Glutamatergic neuron (in vitro differentiated cells): ENCODE results near the gene ACRBP. TPM values are rescaled to one million over a fixed set of nuclear protein-coding genes. Genes with fewer than 3 reads are reported as not detected.
A peak's percentile ranks its signal among the peaks of the same experiment; 100 is the strongest.

Experiments used
- DNase-seq: peaks from one replicate; pipeline ENCODE4 v3.0.0; 2022
- H3K27ac Mint-ChIP-seq: one replicate; pipeline ENCODE4 v1.8.0; 2020; ENCODE audit warnings: mild to moderate bottlenecking, mixed read lengths, inconsistent platforms; ENCODE audit not compliant: unreplicated experiment
- H3K27me3 Mint-ChIP-seq: one replicate; pipeline ENCODE4 v1.8.0; 2020; ENCODE audit warnings: mild to moderate bottlenecking, moderate library complexity, mixed read lengths, inconsistent platforms; ENCODE audit not compliant: unreplicated experiment
- H3K36me3 Mint-ChIP-seq: one replicate; pipeline ENCODE4 v1.8.0; 2020; ENCODE audit warnings: mild to moderate bottlenecking, mixed read lengths, inconsistent platforms; ENCODE audit not compliant: unreplicated experiment
- H3K4me1 Mint-ChIP-seq: one replicate; pipeline ENCODE4 v1.8.0; 2020; ENCODE audit warnings: mild to moderate bottlenecking, low read depth, mixed read lengths, inconsistent platforms; ENCODE audit not compliant: unreplicated experiment
- H3K4me3 Mint-ChIP-seq: one replicate; pipeline ENCODE4 v1.8.0; 2020; ENCODE audit warnings: mild to moderate bottlenecking, mixed read lengths, inconsistent platforms; ENCODE audit not compliant: unreplicated experiment
- H3K9me3 Mint-ChIP-seq: one replicate; pipeline ENCODE4 v1.8.0; 2020; ENCODE audit warnings: mild to moderate bottlenecking, moderate library complexity, mixed read lengths, inconsistent platforms; ENCODE audit not compliant: unreplicated experiment
- CTCF ChIP-seq: fragments of 200-600 bp; sonication (generic); IDR thresholded peaks from one replicate; pipeline ENCODE4 v1.5.0; 2021; ENCODE audit not compliant: partially characterized antibody, unreplicated experiment
- total RNA-seq: library from RNA; stranded (reverse); fragmentation: NEBNext Ultra II Directional; extraction: Animal tissue kit (Norgen Biotek cat#: 25700); gene quantifications from one replicate; pipeline ENCODE4 v1.2.1, GENCODE V29; 2021; ENCODE audit not compliant: unreplicated experiment

Gene ACRBP
- total RNA-seq, 1 donor from 2014 or later, result 2.5 TPM

GRCh38 chr12:6612652-6613014, 34.6 kb downstream of the ACRBP start:
- Mint-ChIP-seq H3K36me3 (peaks cover 5% of the 10 kb centered on the region), H3K4me1 (peaks cover 25% of the 10 kb centered on the region), H3K4me3 (peak overlapping the region; percentile 77), H3K9me3 (peaks cover 15% of the 10 kb centered on the region), H3K27ac (peak overlapping the region; percentile 86), H3K27me3 (peaks cover 14% of the 10 kb centered on the region)
- no peak for TF ChIP-seq CTCF
- no peak for DNase-seq

GRCh38 chr12:6612247-6612646, 35.0 kb downstream of the ACRBP start:
- peak overlapping the region; percentile 86 for H3K27ac Mint-ChIP-seq
- TF ChIP-seq CTCF, result no peak
- H3K4me3 Mint-ChIP-seq, result peak overlapping the region; percentile 77
- DNase-seq, result no peak
- peaks cover 15% of the 10 kb centered on the region for H3K9me3 Mint-ChIP-seq
- H3K36me3 Mint-ChIP-seq, result peaks cover 5% of the 10 kb centered on the region
- peaks cover 14% of the 10 kb centered on the region for H3K27me3 Mint-ChIP-seq
- H3K4me1 Mint-ChIP-seq, result peaks cover 25% of the 10 kb centered on the region

GRCh38 chr12:6608592-6609281, 38.5 kb downstream of the ACRBP start:
- peaks cover 9% of the 10 kb centered on the region for H3K36me3 Mint-ChIP-seq
- peaks cover 33% of the 10 kb centered on the region for H3K4me1 Mint-ChIP-seq

GRCh38 chr12:6607751-6608591, 39.3 kb downstream of the ACRBP start:
- Mint-ChIP-seq H3K36me3 (peaks cover 9% of the 10 kb centered on the region), H3K27me3 (peaks cover 25% of the 10 kb centered on the region), H3K4me1 (peaks cover 34% of the 10 kb centered on the region)

More at GRCh38 chr12:6608592-6609281, 38.5 kb downstream of the ACRBP start:
- TF ChIP-seq CTCF, result no peak
- Mint-ChIP-seq H3K27ac (no peak overlapping the region), H3K9me3 (peaks cover 25% of the 10 kb centered on the region), H3K4me3 (no peak overlapping the region), H3K27me3 (peaks cover 21% of the 10 kb centered on the region)
- peak; percentile 64 for DNase-seq

More at GRCh38 chr12:6607751-6608591, 39.3 kb downstream of the ACRBP start:
- no peak overlapping the region for H3K27ac Mint-ChIP-seq
- peaks cover 30% of the 10 kb centered on the region for H3K9me3 Mint-ChIP-seq
- TF ChIP-seq CTCF, result no peak
- no peak for DNase-seq
- H3K4me3 Mint-ChIP-seq, result no peak overlapping the region
